NCI-H128 (cell line): Measurements from ENCODE around the gene INO80.
"Not testable (repeated sequence)": the region's sequence is repeated elsewhere in the genome, so short reads cannot be mapped to it uniquely, and the experiment has no call there.

Experiments used
- DNase-seq: peaks from one replicate; lab custom pipeline; 2025; ENCODE audit not compliant: unreplicated experiment; lab: John Stamatoyannopoulos, UW

The INO80 gene

DNA sequence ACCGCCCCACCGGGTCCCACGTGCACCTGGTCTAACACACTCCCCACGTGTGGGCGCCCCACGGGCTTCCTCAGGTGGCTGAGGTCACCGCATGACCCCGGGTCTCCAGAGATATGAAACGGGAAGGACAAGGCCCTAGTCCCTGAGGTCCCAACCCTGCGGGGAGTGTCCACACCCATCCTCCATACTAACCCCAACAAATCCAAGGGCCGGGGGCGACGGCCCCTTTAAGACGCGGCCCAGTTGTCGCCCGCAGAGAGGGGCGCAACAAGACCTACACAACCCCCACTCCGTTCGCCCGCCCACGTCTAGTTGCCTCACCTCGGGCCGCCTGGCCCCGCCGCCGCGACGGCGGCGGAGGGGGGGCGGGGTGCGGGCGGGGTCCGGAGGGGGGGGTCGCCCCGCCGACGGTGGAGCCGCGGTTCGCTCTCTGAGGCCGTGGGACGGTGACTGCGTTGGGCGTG is 396 bp downstream of the INO80 start:
- no peak for DNase-seq

- DNase-seq, result no peak
These were observed 874 bp downstream of the INO80 start for GRCh38 chr15:41115161-41115651.

DNA sequence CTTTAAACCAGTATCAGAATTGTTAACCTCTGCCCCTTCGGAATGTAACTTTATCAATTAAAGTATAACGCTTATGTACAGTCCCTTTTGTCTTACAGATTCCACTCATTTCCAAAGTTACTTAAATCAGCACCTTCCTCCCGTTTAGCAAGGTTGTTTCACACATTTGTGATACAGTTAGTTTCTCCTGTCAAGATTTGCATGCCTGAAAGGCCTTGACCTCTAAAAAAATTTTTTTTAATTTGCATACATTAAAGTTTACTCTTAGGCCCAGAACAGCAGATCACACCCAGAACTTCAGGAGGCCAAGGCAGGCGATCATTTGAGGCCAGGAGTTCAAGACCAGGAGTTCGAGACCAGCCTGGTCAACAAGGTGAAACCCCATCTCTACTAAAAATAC is 9.1 kb downstream of the INO80 start:
- DNase-seq, result no peak

- no peak for DNase-seq
These were observed 10.4 kb downstream of the INO80 start for GRCh38 chr15:41105348-41106334.

DNA sequence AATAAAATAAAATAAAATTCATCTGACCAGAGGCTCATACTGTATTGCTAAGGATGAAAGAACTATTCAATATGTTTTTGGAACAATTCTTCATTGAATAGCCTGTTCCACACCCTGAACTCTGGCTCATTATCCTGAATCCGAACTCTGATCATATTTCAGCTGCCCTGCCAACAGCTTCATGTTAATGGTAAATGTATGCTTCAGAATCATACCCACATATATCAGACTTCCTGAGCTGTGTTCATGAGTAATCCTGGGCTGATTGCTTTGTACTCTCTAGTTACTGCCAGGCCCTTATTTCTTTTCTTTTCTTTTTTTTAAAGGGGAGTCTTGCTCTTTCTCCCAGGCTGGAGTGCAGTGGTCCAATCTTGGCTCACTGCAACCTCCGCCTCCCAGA is 11.8 kb downstream of the INO80 start:
- DNase-seq, result no peak

DNA sequence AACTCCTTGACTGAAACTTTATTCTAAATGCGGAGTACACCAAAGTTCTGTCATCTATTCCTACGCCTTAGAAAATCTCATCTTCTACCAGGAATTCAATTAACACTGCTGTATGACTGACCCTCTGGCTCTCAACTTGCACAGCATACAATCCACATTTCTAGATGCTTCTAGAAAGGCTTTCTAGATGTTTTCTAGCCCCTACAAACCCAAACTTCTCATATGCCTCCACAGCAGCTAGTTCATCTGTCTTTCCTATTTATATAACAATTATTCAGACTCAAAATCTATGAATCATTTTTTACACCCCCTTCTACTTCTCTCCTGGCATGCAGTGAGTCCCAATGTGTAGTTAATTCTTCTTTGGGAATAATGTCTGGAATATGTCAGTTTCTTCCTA is 13.2 kb downstream of the INO80 start:
- no peak for DNase-seq

- DNase-seq, result no peak
These were observed 19.9 kb downstream of the INO80 start for GRCh38 chr15:41096178-41096577.

DNA sequence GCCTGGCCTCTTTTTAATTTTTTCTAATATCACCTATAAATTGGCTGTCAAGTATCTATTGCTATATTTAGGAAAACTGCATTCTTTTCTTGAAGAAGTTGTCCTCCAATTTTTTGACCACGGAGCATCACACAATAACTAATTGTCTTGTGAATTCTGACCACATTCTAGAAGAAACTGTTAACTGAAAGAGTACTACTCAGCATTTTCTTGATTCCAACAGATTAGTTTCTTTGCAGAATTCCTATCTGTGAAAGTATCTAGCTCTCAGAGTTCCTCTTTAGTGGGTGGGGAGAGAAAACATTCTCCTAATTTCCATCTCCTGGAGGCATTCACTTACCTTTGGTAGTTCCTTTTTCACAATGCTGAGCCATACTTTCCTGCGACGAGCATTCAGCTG is 31.1 kb downstream of the INO80 start:
- DNase-seq, result no peak

DNA sequence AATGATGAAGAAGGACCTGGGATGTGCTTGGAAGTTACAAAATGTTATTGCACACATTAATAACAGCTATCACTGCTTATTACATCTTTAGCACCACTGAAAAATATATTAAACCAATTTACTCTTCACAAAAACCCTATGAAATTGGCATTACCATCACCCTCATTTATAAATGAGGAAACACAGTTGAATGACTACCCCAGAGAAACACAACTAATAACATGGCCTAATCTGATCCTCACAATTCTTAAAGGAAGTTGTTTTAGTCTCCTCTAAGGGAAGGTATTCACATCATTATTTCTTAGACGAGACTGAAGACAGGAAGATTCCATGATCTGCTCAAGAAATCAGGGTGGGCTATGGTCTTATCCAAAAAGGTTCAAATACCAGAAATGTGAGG is 35.9 kb downstream of the INO80 start:
- no peak for DNase-seq

GRCh38 chr15:41079717-41080116 is 36.4 kb downstream of the INO80 start:
- DNase-seq, result no peak

- not testable (repeated sequence) for DNase-seq
These were observed 37.2 kb downstream of the INO80 start for GRCh38 chr15:41078879-41079278.

GRCh38 chr15:41078125-41078524 is 38.0 kb downstream of the INO80 start:
- DNase-seq, result no peak

DNA sequence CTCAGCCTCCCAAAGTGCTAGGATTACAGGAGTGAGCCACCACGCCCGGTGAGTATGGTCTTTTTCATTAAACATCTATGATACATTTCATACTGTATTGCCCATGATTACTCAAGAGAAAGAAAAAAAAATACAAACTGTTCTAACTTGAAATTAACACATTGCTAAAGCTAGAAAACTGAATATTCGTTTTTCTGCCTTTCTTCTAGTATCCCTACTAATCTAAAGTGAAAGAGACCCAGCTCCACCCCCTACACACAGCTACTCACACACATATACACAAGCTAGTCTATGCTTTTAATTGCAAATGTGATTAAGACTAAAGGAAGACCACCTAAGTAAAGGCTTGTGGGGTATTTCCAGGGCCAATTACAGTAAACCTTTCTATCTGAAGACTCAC is 43.1 kb downstream of the INO80 start:
- no peak for DNase-seq

- DNase-seq, result no peak
These were observed 44.1 kb downstream of the INO80 start for GRCh38 chr15:41072013-41072412.

GRCh38 chr15:41066516-41066915 is 49.6 kb downstream of the INO80 start:
- DNase-seq, result no peak

- no peak for DNase-seq
These were observed 54.4 kb downstream of the INO80 start for GRCh38 chr15:41061667-41062066.

- no peak for DNase-seq
These were observed 55.6 kb downstream of the INO80 start for GRCh38 chr15:41060505-41060904.

DNA sequence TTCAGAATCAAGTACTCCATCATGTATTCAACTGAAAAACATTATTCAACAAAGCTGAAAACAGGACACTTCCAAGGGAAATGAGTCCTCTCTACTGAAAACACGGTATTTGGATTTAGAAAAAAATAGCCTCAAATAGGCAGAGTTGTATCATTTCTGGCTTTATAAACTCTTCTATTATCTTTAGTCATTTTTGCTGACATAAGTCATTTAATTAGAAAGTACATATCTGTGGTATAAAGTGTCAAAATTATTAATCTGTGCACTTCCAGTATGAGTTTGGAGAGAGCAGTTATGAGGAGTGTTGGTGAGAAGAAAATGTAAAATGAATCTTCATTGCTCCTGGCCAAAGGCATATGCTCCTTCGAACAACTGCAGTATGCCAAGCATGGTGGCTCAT is 59.3 kb downstream of the INO80 start:
- no peak for DNase-seq

DNA sequence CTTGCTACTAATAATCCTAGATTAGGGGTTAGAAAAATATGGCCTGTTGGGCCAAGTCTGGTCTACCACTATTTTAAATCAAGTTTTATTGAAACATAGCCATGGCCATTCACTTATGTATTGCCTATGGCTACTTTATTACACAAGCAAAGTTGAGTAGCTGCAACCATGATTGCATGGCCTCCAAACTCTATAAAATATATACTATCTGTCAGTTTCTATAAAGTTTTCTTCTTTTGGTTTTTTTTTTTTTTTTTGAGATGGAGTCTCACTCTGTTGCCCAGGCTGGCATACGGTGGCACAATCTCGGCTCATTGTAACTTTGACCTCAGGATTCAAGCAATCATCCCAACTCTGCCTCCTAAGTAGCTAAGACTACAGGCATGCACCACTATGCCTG is 60.4 kb downstream of the INO80 start:
- DNase-seq, result no peak

DNA sequence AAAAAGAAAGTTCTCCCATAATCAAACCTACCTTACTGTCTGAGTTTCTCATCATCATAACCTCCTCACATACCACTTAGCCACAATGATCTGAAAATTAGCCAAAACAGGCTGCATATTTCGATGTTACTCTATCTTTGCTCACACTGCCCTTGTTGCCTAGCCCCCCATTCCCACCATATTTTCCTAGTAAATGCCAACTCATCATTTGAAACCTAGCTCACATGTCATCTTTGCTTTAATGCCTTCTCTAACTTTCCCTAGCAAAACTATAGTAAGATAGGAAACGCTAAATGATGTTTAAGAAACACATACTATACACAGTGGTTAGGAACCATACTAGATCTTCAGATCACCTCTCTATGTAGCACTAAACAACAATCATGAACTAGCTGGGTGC is 64.9 kb downstream of the INO80 start:
- no peak for DNase-seq

DNA sequence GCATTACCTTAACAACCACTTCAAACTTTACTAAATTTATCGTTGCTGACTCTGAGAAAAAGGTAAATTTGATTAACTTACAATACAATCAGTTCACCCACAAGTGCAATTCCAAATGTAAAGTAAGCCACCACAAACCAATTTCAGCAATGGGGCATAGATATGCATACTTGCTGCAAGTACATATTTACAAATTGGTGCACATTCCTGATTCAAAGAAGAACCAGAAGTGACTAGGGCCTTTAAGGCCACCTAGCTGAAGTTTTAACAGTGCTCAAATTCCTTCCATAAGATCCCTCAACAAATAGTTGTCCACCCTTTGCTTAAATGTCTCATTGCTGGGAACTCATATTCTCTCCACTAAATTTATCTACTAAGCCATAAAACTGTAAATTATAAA is 67.2 kb downstream of the INO80 start:
- DNase-seq, result no peak

- DNase-seq, result no peak
These were observed 67.7 kb downstream of the INO80 start for GRCh38 chr15:41048397-41048796.

DNA sequence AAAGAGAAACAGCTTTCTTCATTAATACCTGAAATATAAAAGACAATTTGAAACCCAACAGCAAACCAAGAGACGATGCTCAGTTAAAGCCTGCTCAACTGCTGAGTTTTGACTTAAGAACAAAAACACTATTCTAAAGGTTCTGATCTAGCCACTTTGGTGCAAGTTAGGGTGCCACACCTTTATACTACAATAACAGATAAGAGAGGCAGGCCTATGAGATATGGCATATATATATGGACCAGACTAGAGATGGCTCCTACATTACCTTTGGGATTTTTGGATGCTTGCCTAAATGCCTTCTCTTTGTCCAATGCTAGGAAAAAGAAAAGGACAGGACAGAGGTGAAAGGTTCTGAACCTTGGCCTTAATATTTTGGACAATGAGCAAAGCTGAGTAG is 68.6 kb downstream of the INO80 start:
- DNase-seq, result no peak
